Liver (tissue), 9 donors: ENCODE results near the gene SUCLG2. TPM values are rescaled to one million over a fixed set of nuclear protein-coding genes. Genes with fewer than 3 reads are reported as not detected.

Experiments used
- DNase-seq: peaks from one replicate; pipeline ENCODE4 v3.0.0-alpha.2; 2017; ENCODE audit warnings: low spot score
- H3K27ac ChIP-seq, 2 donors: one replicate each; pipeline ENCODE4 v1.7.0; 2013; ENCODE audit warnings: inconsistent platforms in 2 of 2, low read length in 2 of 2, control low read depth in 1 of 2, low read depth in 1 of 2, mild to moderate bottlenecking in 1 of 2
- H3K27me3 ChIP-seq, 4 donors: one replicate each; pipeline versions ENCODE4 v1.6.1 to v1.7.0; 2013; ENCODE audit warnings: low read length in 3 of 4, inconsistent platforms in 1 of 4, mild to moderate bottlenecking in 1 of 4, moderate library complexity in 1 of 4; ENCODE audit not compliant: control insufficient read depth in 4 of 4, insufficient read depth in 4 of 4
- H3K36me3 ChIP-seq, 4 donors: one replicate each; pipeline versions ENCODE4 v1.6.1 to v1.7.0; 2013; ENCODE audit warnings: low read length in 3 of 4, mild to moderate bottlenecking in 3 of 4, low read depth in 1 of 4, moderate library complexity in 1 of 4; ENCODE audit not compliant: control insufficient read depth in 4 of 4, insufficient read depth in 3 of 4
- H3K4me1 ChIP-seq, 4 donors: one replicate each; pipeline versions ENCODE4 v1.6.1 to v1.7.0; 2013; ENCODE audit warnings: low read length in 3 of 4, mild to moderate bottlenecking in 3 of 4, moderate library complexity in 1 of 4; ENCODE audit not compliant: control insufficient read depth in 4 of 4, insufficient read depth in 4 of 4
- H3K4me3 ChIP-seq, 3 donors: one replicate each; pipeline versions ENCODE4 v1.6.1 to v1.7.0; 2013; ENCODE audit warnings: low read length in 3 of 3, control low read depth in 1 of 3, low read depth in 1 of 3, mild to moderate bottlenecking in 1 of 3
- H3K9ac ChIP-seq, 2 donors: one replicate each; pipeline ENCODE4 v1.7.0; 2013; ENCODE audit warnings: low read length in 2 of 2, mild to moderate bottlenecking in 2 of 2, moderate library complexity in 2 of 2, control low read depth in 1 of 2, low read depth in 1 of 2
- H3K9me3 ChIP-seq, 4 donors: one replicate each; pipeline versions ENCODE4 v1.6.1 to v1.7.0; 2013; ENCODE audit warnings: low read length in 3 of 4; ENCODE audit not compliant: control insufficient read depth in 4 of 4
- ATF3 ChIP-seq: IDR thresholded peaks from 2 replicates; pipeline ENCODE4 v1.6.1; 2016; ENCODE audit warnings: antibody characterized with exemption
- GABPA ChIP-seq, 2 donors: IDR thresholded peaks in 1 of 2; conservative IDR thresholded peaks in 1 of 2; 2 replicates each; pipeline ENCODE4 v1.6.1; 2016; ENCODE audit warnings: antibody characterized with exemption in 2 of 2, mild to moderate bottlenecking in 1 of 2, moderate library complexity in 1 of 2
- HNF4A ChIP-seq, 2 donors: conservative IDR thresholded peaks; 2 replicates each; pipeline ENCODE4 v1.6.1; 2016; ENCODE audit warnings: antibody characterized with exemption in 2 of 2, mild to moderate bottlenecking in 2 of 2
- HNF4G ChIP-seq: IDR thresholded peaks from 2 replicates; pipeline ENCODE4 v1.6.1; 2016; ENCODE audit warnings: antibody characterized with exemption
- JUND ChIP-seq, 2 donors: IDR thresholded peaks; 2 replicates each; pipeline ENCODE4 v1.6.1; 2016; ENCODE audit warnings: antibody characterized with exemption in 2 of 2
- NR2F2 ChIP-seq: IDR thresholded peaks from 2 replicates; pipeline ENCODE4 v1.6.1; 2016; ENCODE audit warnings: antibody characterized with exemption
- RAD21 ChIP-seq, 2 donors: IDR thresholded peaks; 2 replicates each; pipeline ENCODE4 v1.6.1; 2016; ENCODE audit warnings: antibody characterized with exemption in 2 of 2, mild to moderate bottlenecking in 2 of 2
- RXRA ChIP-seq, 2 donors: IDR thresholded peaks; 2 replicates each; pipeline ENCODE4 v1.6.1; 2017 to 2018; ENCODE audit warnings: antibody characterized with exemption in 2 of 2, mild to moderate bottlenecking in 1 of 2
- SP1 ChIP-seq: IDR thresholded peaks from 2 replicates; pipeline ENCODE4 v1.6.1; 2018; ENCODE audit warnings: antibody characterized with exemption, mild to moderate bottlenecking
- YY1 ChIP-seq: IDR thresholded peaks from 2 replicates; pipeline ENCODE4 v1.6.1; 2016; ENCODE audit warnings: antibody characterized with exemption, mild to moderate bottlenecking
- WGBS: extraction: QIAGEN DNeasy Blood & Tissue Kit; methylation state at CpG from one replicate; pipeline ENCODE4 v1.1.7; 2013; 5-methylcytosine and 5-hydroxymethylcytosine counted together
- polyA plus RNA-seq, 2 donors: library from polyadenylated mRNA; stranded (reverse) in 1 of 2; unstranded in 1 of 2; fragments of 200-250 nt in 1 of 2; fragments of >200 nt in 1 of 2; fragmentation: Nextera tagmentation in 1 of 2; extraction: Ambion mirVana in 1 of 2; gene quantifications; one replicate each; pipeline versions ENCODE4 v1.2.1 to v1.2.3, GENCODE V29; 2013 to 2015
- total RNA-seq, 2 donors: library from RNA; depleted of rRNA; stranded (reverse); fragments of >200 nt; gene quantifications; one replicate each; pipeline ENCODE4 v1.2.3, GENCODE V29; 2014
- TF ChIP-seq, protein P1 (sequence below): fragments of 150-350 bp; IDR thresholded peaks from 2 replicates; pipeline ENCODE4 v1.5.1; 2017; ENCODE audit warnings: improper control_type of control experiment, low read depth, low read length; ENCODE audit not compliant: missing input control
- TF ChIP-seq, protein P2 (sequence below): IDR thresholded peaks from 2 replicates; pipeline ENCODE4 v1.6.1; 2016; ENCODE audit warnings: antibody characterized with exemption
- donor health status: healthy.
- donor health status: healthy.
- donor health status: healthy.
- donor health status: healthy.
- donor health status: healthy.

The SUCLG2 gene
- total and polyA plus RNA-seq, 4 donors = 45.3 to 114 (median 92.8) TPM

DNA sequence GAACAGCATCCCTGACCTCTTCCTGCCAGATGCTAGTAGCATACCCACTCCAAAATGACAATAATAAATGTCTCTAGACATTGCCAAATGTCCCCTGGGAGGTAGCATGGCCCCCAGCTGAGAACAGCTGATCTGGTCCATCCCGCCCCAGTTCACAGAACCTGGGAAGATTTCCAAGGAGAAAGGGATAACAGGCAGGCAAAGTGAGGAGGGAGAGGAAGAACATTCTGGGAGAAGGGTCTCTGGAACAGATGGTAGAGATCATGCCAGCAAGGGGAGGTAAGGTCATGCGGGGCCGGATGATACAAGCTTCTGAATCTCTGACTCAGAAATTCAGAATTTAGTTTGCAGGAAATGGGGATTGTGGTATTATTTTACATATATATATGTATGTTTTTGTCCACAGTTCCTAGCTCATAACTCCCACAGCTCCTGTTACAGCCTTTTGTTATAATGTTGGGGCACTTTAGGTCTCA, 192.7 kb downstream of the SUCLG2 start:
- Histone ChIP-seq H3K36me3 (peaks cover 2 to 6% (median 5%) of the 10 kb centered on the region in 4 donors), H3K9ac (no peak overlapping the region), H3K27me3 (no peaks in the 10 kb centered on the region), H3K9me3 (no peaks in the 10 kb centered on the region), H3K4me3 (no peak overlapping the region), H3K4me1 (no peaks in the 10 kb centered on the region), H3K27ac (no peak overlapping the region)
- 87% methylated on average over 3 of the region's 3 CpGs for WGBS
- no peak for DNase-seq
- TF ChIP-seq HNF4G = no peak
- TF ChIP-seq, protein P1, sequence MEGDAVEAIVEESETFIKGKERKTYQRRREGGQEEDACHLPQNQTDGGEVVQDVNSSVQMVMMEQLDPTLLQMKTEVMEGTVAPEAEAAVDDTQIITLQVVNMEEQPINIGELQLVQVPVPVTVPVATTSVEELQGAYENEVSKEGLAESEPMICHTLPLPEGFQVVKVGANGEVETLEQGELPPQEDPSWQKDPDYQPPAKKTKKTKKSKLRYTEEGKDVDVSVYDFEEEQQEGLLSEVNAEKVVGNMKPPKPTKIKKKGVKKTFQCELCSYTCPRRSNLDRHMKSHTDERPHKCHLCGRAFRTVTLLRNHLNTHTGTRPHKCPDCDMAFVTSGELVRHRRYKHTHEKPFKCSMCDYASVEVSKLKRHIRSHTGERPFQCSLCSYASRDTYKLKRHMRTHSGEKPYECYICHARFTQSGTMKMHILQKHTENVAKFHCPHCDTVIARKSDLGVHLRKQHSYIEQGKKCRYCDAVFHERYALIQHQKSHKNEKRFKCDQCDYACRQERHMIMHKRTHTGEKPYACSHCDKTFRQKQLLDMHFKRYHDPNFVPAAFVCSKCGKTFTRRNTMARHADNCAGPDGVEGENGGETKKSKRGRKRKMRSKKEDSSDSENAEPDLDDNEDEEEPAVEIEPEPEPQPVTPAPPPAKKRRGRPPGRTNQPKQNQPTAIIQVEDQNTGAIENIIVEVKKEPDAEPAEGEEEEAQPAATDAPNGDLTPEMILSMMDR = no peak
- no peak for TF ChIP-seq YY1
- TF ChIP-seq NR2F2 = no peak

- no peak for DNase-seq
- no peak overlapping the region for H3K9ac ChIP-seq
- peaks cover 0 to 6% (median 5%) of the 10 kb centered on the region in 4 donors for H3K36me3 ChIP-seq
- no peak overlapping the region for H3K27ac ChIP-seq
- WGBS = 92% methylated on average over 8 of the region's 8 CpGs
- no peaks in the 10 kb centered on the region for H3K4me1 ChIP-seq
- H3K9me3 ChIP-seq = no peaks in the 10 kb centered on the region
- no peaks in the 10 kb centered on the region for H3K27me3 ChIP-seq
- TF ChIP-seq, protein P2, sequence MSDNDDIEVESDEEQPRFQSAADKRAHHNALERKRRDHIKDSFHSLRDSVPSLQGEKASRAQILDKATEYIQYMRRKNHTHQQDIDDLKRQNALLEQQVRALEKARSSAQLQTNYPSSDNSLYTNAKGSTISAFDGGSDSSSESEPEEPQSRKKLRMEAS = no peak
- no peak for TF ChIP-seq JUND (IDR thresholded peaks at IDR 0.05)
- H3K4me3 ChIP-seq = no peak overlapping the region
Observed at GRCh38 chr3:67460841-67461510, 193.4 kb downstream of the SUCLG2 start.

DNA sequence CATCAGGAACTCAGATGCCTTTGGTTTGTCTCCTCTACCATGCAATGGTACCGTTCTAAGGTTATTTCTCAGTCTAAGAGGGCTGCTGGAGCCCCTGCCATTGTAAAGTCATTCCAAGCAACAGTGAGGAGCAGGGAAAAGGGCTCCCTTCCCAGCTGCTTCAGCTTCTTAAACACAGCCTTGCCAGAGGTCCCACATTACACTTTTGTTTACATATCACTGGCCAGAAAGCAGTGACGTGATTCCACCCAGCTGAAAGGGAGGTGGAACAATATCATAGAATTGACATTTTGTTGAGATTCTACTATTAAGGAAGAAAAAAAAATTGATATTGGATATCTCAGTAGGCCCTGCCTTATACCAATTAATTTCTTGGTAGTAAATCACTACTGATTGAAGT, 194.6 kb downstream of the SUCLG2 start:
- Histone ChIP-seq H3K27me3 (no peaks in the 10 kb centered on the region), H3K9me3 (no peaks in the 10 kb centered on the region), H3K27ac (no peak overlapping the region), H3K36me3 (peaks cover 0 to 6% (median 5%) of the 10 kb centered on the region in 4 donors), H3K4me1 (no peaks in the 10 kb centered on the region), H3K9ac (no peak overlapping the region), H3K4me3 (no peak overlapping the region)
- TF ChIP-seq ATF3 (no peak), SP1 (no peak), HNF4A (conservative IDR thresholded peaks at IDR 0.05) (no peak), HNF4G (no peak), RXRA (IDR thresholded peaks at IDR 0.05) (no peak), RAD21 (IDR thresholded peaks at IDR 0.05) (no peak), YY1 (no peak), NR2F2 (no peak), GABPA (IDR thresholded peaks at IDR 0.05 in 1 of 2, conservative IDR thresholded peaks at IDR 0.05 in 1 of 2) (no peak)
- WGBS = 88% methylated on average over 2 of the region's 2 CpGs
- DNase-seq = no peak
